A673 (cell line): ENCODE measurements around the gene ADCY3.

Experiments used
- CTCF ChIP-seq: fragments of 300-800, 200-600 bp; sonication (generic); conservative IDR thresholded peaks from 2 replicates; pipeline ENCODE4 v1.5.1; 2017; ENCODE audit warnings: low read depth, mild to moderate bottlenecking, antibody characterized with exemption, low read length, moderate library complexity, mixed read lengths
- EZH2 ChIP-seq: fragments of 200-600 bp; sonication (generic); IDR thresholded peaks from 2 replicates; pipeline ENCODE4 v1.6.1; 2017; ENCODE audit warnings: borderline replicate concordance, low read depth, mild to moderate bottlenecking, mixed read lengths, antibody characterized with exemption, low read length; ENCODE audit not compliant: poor library complexity, severe bottlenecking

GRCh38 chr2:24926602-24927252, 6.7 kb upstream of the ADCY3 start:
- TF ChIP-seq CTCF (no peak), EZH2 (no peak)
